Stomach (tissue), 9 donors: Measurements from ENCODE around the gene SVIL. TPM values are rescaled to one million over a fixed set of nuclear protein-coding genes. Genes with fewer than 3 reads are reported as not detected.
A peak's percentile ranks its signal among the peaks of the same experiment; 100 is the strongest.

ENCODE experiments used
- DNase-seq, 2 donors: peaks; one replicate each; pipeline versions ENCODE4 v3.0.0 to v3.0.0-alpha.2; 2013 to 2019
- H3K27ac ChIP-seq, 5 donors: fragments of 200-600 bp in 4 of 5; sonication (generic) in 4 of 5; one replicate each; pipeline ENCODE4 v1.5.1; 2013 to 2019; ENCODE audit warnings: mild to moderate bottlenecking in 1 of 5, moderate library complexity in 1 of 5
- H3K27me3 ChIP-seq, 3 donors: fragments of 200-600 bp; sonication (generic); one replicate each; pipeline ENCODE4 v1.5.1; 2017 to 2019; ENCODE audit warnings: mixed run types in 1 of 3
- H3K36me3 ChIP-seq, 4 donors: fragments of 200-600 bp; sonication (generic); 1 replicate in 3 of 4; 2 replicates in 1 of 4; pipeline ENCODE4 v1.5.1; 2016 to 2019
- H3K4me1 ChIP-seq, 4 donors: fragments of 200-600 bp; sonication (generic); one replicate each; pipeline ENCODE4 v1.5.1; 2016 to 2019
- H3K4me3 ChIP-seq, 4 donors: fragments of 200-600 bp; sonication (generic) in 3 of 4; one replicate each; pipeline ENCODE4 v1.5.1; 2016 to 2019; ENCODE audit warnings: mild to moderate bottlenecking in 1 of 4
- H3K9me3 ChIP-seq, 4 donors: fragments of 200-600 bp; sonication (generic); one replicate each; pipeline ENCODE4 v1.5.1; 2016 to 2019
- EP300 ChIP-seq: sonication (generic); formaldehyde crosslinking; IDR thresholded peaks from one replicate; pipeline ENCODE4 v1.6.1; 2017; ENCODE audit warnings: antibody characterized with exemption
- POLR2A ChIP-seq, 4 donors: fragments of 450-650 bp; IDR thresholded peaks; one replicate each; pipeline ENCODE4 v1.6.1; 2016; ENCODE audit warnings: antibody characterized with exemption in 4 of 4, control low read depth in 2 of 4, mild to moderate bottlenecking in 1 of 4, moderate library complexity in 1 of 4
- POLR2AphosphoS5 ChIP-seq, 3 donors: sonication (generic); formaldehyde crosslinking; IDR thresholded peaks; one replicate each; pipeline ENCODE4 v1.6.1; 2016; ENCODE audit warnings: antibody characterized with exemption in 3 of 3
- WGBS, 5 donors: extraction: QIAGEN DNeasy Blood & Tissue Kit in 3 of 5; methylation state at CpG; one replicate each; pipeline versions ENCODE4 v1.1.5 to v1.1.7; 2013 to 2018; 5-methylcytosine and 5-hydroxymethylcytosine counted together
- intact Hi-C: fragments of 100-400 bp; cut with DNase I; formaldehyde crosslinking; loops from one replicate; pipeline ENCODE4 v1.15.1; 2023; ENCODE audit warnings: low total_unique reads
- polyA plus RNA-seq, 3 donors: library from polyadenylated mRNA; stranded (reverse); fragments of 200-250 nt; gene quantifications; one replicate each; pipeline ENCODE4 v1.2.3, GENCODE V29; 2013
- total RNA-seq, 5 donors: library from RNA; depleted of rRNA; stranded (reverse); fragments of >200 nt; gene quantifications; one replicate each; pipeline versions ENCODE4 v1.1.0 to v1.2.3, GENCODE V29; 2014 to 2016
- TF ChIP-seq, protein P1 (sequence below), 7 experiments: fragments of 450-650 bp in 4 of 7; fragments of 200-600 bp in 3 of 7; sonication (generic) in 3 of 7; IDR thresholded peaks; one replicate each; pipeline ENCODE4 v1.5.1; 2016 to 2019; ENCODE audit warnings: antibody characterized with exemption in 7 of 7, control low read depth in 2 of 7, mild to moderate bottlenecking in 1 of 7
- donor health status: healthy with polysubstance abuse.
- donor health status: Bipolar disorder and iron deficiency.
- donor health status: healthy.

Gene SVIL
- total and polyA plus RNA-seq, 8 donors: 6.8 to 400 (median 112) TPM

- H3K27me3 ChIP-seq: no peaks in the 10 kb centered on the region
- H3K9me3 ChIP-seq: no peaks in the 10 kb centered on the region
- peaks cover 0 to 27% (median 7%) of the 10 kb centered on the region in 4 donors for H3K36me3 ChIP-seq
- TF ChIP-seq POLR2AphosphoS5 (IDR thresholded peaks at IDR 0.05): no peak
- no peak for TF ChIP-seq EP300
- TF ChIP-seq, protein P1, sequence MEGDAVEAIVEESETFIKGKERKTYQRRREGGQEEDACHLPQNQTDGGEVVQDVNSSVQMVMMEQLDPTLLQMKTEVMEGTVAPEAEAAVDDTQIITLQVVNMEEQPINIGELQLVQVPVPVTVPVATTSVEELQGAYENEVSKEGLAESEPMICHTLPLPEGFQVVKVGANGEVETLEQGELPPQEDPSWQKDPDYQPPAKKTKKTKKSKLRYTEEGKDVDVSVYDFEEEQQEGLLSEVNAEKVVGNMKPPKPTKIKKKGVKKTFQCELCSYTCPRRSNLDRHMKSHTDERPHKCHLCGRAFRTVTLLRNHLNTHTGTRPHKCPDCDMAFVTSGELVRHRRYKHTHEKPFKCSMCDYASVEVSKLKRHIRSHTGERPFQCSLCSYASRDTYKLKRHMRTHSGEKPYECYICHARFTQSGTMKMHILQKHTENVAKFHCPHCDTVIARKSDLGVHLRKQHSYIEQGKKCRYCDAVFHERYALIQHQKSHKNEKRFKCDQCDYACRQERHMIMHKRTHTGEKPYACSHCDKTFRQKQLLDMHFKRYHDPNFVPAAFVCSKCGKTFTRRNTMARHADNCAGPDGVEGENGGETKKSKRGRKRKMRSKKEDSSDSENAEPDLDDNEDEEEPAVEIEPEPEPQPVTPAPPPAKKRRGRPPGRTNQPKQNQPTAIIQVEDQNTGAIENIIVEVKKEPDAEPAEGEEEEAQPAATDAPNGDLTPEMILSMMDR (IDR thresholded peaks at IDR 0.05): no peak
- no peak for TF ChIP-seq POLR2A (IDR thresholded peaks at IDR 0.05)
- peaks cover 0 to 13% (median 3%) of the 10 kb centered on the region in 4 donors for H3K4me1 ChIP-seq
- WGBS, 5 donors: 76 to 86% (median 84%) methylated on average over 4 of the region's 4 CpGs
- peak in 1 of 2 donors; percentile 35 for DNase-seq
- intact Hi-C loops: no loop called here
- H3K27ac ChIP-seq: no peak overlapping the region
- no peak overlapping the region for H3K4me3 ChIP-seq
Measured at GRCh38 chr10:29430101-29430500, 204.7 kb downstream of the SVIL start.

DNA sequence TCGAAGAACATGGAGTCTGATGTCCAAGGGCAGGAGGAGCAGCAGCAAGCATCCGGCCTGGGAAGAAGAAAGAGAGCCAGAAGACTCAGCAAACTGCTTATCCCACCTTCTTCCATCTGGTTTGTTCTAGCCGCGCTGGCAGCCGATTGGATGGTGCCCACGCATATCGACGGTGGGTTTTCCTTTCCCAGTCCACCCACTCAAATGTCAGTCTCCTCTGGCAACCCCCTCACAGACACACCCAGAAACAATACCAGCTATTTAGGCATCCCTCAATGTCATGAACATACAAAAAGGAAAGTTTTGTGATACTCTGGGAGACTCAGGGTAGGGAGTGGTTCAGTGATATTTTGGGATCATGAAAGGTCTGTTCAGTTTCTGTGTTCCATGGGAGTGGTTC is 206.3 kb downstream of the SVIL start:
- WGBS, 5 donors: 88 to 96% (median 94%) methylated on average over 8 of the region's 8 CpGs
- intact Hi-C loops: no loop called here
- H3K4me1 ChIP-seq: peaks cover 0 to 13% (median 1%) of the 10 kb centered on the region in 4 donors

GRCh38 chr10:29427667-29428066 is 207.1 kb downstream of the SVIL start:
- DNase-seq: no peak
- Histone ChIP-seq H3K36me3 (peaks cover 5 to 45% (median 19%) of the 10 kb centered on the region in 4 donors), H3K27ac (no peak overlapping the region), H3K9me3 (no peaks in the 10 kb centered on the region), H3K4me1 (peaks cover 0 to 13% (median under 1%) of the 10 kb centered on the region in 4 donors), H3K4me3 (no peak overlapping the region), H3K27me3 (no peaks in the 10 kb centered on the region)
- intact Hi-C loops: no loop called here
- 84 to 93% (median 90%) methylated on average over 2 of the region's 2 CpGs for WGBS, 5 donors
- TF ChIP-seq POLR2A (IDR thresholded peaks at IDR 0.05) (no peak), EP300 (no peak), POLR2AphosphoS5 (IDR thresholded peaks at IDR 0.05) (no peak)
- TF ChIP-seq, protein P1 (IDR thresholded peaks at IDR 0.05): no peak

More for the DNA sequence above, 206.3 kb downstream of the SVIL start:
- TF ChIP-seq EP300 (no peak), POLR2A (IDR thresholded peaks at IDR 0.05) (no peak), POLR2AphosphoS5 (IDR thresholded peaks at IDR 0.05) (no peak)
- TF ChIP-seq, protein P1 (IDR thresholded peaks at IDR 0.05): no peak
- no peak for DNase-seq
- Histone ChIP-seq H3K9me3 (no peaks in the 10 kb centered on the region), H3K36me3 (peaks cover 5 to 42% (median 17%) of the 10 kb centered on the region in 4 donors), H3K27me3 (no peaks in the 10 kb centered on the region), H3K4me3 (no peak overlapping the region), H3K27ac (no peak overlapping the region)

GRCh38 chr10:29426420-29426819 is 208.4 kb downstream of the SVIL start:
- intact Hi-C loops: no loop called here

More at GRCh38 chr10:29426420-29426819, 208.4 kb downstream of the SVIL start:
- WGBS, 5 donors: 0 to 56% (median 21%) methylated on average over 1 of the region's 1 CpG
- no peak for DNase-seq
- TF ChIP-seq POLR2AphosphoS5 (IDR thresholded peaks at IDR 0.05) (no peak), EP300 (no peak), POLR2A (IDR thresholded peaks at IDR 0.05) (no peak)
- TF ChIP-seq, protein P1 (IDR thresholded peaks at IDR 0.05): no peak
- peaks cover 0 to 17% (median 0%) of the 10 kb centered on the region in 4 donors for H3K4me1 ChIP-seq
- H3K27me3 ChIP-seq: no peaks in the 10 kb centered on the region
- no peak overlapping the region for H3K27ac ChIP-seq
- no peak overlapping the region for H3K4me3 ChIP-seq
- H3K36me3 ChIP-seq: peaks cover 10 to 57% (median 30%) of the 10 kb centered on the region in 4 donors
- H3K9me3 ChIP-seq: no peaks in the 10 kb centered on the region
